ENCODE measurements around the gene MEGF8.
A peak's percentile ranks its signal among the peaks of the same experiment; 100 is the strongest.

MEGF8 gene

GRCh38 chr19:42303876-42304275, 21.6 kb upstream of the MEGF8 start:
- TF ChIP-seq CTCF (IDR thresholded peaks at IDR 0.05; ENCODE audit: insufficient read depth, low read length, poor library complexity, severe bottlenecking) = no peak
- no peaks in the 10 kb centered on the region for H3K27me3 ChIP-seq (replicated peaks; ENCODE audit: control insufficient read depth, insufficient read depth, low read length)
- DNase-seq (ENCODE audit: extremely low read depth, insufficient read length) = no peak
- no peaks in the 10 kb centered on the region for H3K36me3 ChIP-seq (ENCODE audit: control insufficient read depth, insufficient read depth, low read length)
- no peak overlapping the region for H3K4me3 ChIP-seq (replicated peaks; ENCODE audit: low read depth, low read length)

DNA sequence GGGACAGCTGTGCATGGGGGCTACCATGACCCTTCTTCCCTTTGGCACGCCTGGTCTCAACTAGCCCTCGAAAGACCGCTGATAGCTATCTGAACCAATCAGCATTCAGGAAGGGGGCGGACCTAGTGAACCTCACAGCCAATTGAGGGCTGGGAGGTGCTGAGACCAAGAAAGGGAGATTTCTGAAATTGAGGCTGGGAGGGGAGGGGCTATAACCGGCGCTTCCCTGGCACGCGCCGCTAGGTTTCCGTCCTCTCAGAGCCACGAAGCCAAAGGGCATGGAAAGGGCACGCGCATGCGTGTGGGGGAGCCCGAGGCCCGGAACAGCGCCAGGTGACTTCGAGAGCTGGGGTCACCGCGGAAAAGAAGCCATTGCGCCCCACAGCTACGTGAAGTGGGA, 18.8 kb upstream of the MEGF8 start:
- Histone ChIP-seq H3K36me3 (ENCODE audit: control insufficient read depth, insufficient read depth, low read length) (no peaks in the 10 kb centered on the region), H3K4me3 (replicated peaks; ENCODE audit: low read depth, low read length) (no peak overlapping the region), H3K27me3 (replicated peaks; ENCODE audit: control insufficient read depth, insufficient read depth, low read length) (no peaks in the 10 kb centered on the region)
- no peak for TF ChIP-seq CTCF (IDR thresholded peaks at IDR 0.05; ENCODE audit: insufficient read depth, low read length, poor library complexity, severe bottlenecking)
- DNase-seq (ENCODE audit: extremely low read depth, insufficient read length) = no peak

DNA sequence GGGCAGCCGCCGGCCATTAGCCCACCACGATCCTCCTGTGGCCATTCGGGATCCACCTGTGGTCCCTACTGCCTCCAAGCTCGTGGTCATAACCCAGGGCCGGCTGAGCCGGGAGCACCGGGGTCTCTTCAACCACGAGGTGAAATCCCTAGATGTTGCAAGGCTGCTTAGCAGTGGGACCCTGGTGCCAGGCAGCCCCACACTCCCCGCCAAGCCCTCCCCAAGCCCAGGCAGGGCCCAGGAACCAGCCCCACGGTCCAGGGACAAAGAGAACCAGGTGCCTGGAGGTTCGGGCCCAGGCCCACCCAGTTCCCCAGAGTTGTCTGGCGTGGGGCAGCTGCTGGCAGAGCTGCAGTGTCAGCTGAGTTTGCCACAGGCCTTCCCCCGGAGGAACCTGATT, 15.7 kb upstream of the MEGF8 start:
- no peak for TF ChIP-seq CTCF (IDR thresholded peaks at IDR 0.05; ENCODE audit: insufficient read depth, low read length, poor library complexity, severe bottlenecking)
- H3K4me3 ChIP-seq (replicated peaks; ENCODE audit: low read depth, low read length) = no peak overlapping the region
- DNase-seq (ENCODE audit: extremely low read depth, insufficient read length) = no peak
- no peaks in the 10 kb centered on the region for H3K36me3 ChIP-seq (ENCODE audit: control insufficient read depth, insufficient read depth, low read length)
- no peaks in the 10 kb centered on the region for H3K27me3 ChIP-seq (replicated peaks; ENCODE audit: control insufficient read depth, insufficient read depth, low read length)

- no peaks in the 10 kb centered on the region for H3K36me3 ChIP-seq (ENCODE audit: control insufficient read depth, insufficient read depth, low read length)
- DNase-seq (ENCODE audit: extremely low read depth, insufficient read length) = no peak
- no peaks in the 10 kb centered on the region for H3K27me3 ChIP-seq (replicated peaks; ENCODE audit: control insufficient read depth, insufficient read depth, low read length)
- no peak overlapping the region for H3K4me3 ChIP-seq (replicated peaks; ENCODE audit: low read depth, low read length)
- peak; percentile 33 for TF ChIP-seq CTCF (IDR thresholded peaks at IDR 0.05; ENCODE audit: insufficient read depth, low read length, poor library complexity, severe bottlenecking)
Observed at GRCh38 chr19:42311657-42312056, 13.8 kb upstream of the MEGF8 start.

GRCh38 chr19:42312370-42312769, 13.1 kb upstream of the MEGF8 start:
- DNase-seq (ENCODE audit: extremely low read depth, insufficient read length) = no peak
- no peaks in the 10 kb centered on the region for H3K27me3 ChIP-seq (replicated peaks; ENCODE audit: control insufficient read depth, insufficient read depth, low read length)
- H3K4me3 ChIP-seq (replicated peaks; ENCODE audit: low read depth, low read length) = no peak overlapping the region
- no peaks in the 10 kb centered on the region for H3K36me3 ChIP-seq (ENCODE audit: control insufficient read depth, insufficient read depth, low read length)
- no peak for TF ChIP-seq CTCF (IDR thresholded peaks at IDR 0.05; ENCODE audit: insufficient read depth, low read length, poor library complexity, severe bottlenecking)

DNA sequence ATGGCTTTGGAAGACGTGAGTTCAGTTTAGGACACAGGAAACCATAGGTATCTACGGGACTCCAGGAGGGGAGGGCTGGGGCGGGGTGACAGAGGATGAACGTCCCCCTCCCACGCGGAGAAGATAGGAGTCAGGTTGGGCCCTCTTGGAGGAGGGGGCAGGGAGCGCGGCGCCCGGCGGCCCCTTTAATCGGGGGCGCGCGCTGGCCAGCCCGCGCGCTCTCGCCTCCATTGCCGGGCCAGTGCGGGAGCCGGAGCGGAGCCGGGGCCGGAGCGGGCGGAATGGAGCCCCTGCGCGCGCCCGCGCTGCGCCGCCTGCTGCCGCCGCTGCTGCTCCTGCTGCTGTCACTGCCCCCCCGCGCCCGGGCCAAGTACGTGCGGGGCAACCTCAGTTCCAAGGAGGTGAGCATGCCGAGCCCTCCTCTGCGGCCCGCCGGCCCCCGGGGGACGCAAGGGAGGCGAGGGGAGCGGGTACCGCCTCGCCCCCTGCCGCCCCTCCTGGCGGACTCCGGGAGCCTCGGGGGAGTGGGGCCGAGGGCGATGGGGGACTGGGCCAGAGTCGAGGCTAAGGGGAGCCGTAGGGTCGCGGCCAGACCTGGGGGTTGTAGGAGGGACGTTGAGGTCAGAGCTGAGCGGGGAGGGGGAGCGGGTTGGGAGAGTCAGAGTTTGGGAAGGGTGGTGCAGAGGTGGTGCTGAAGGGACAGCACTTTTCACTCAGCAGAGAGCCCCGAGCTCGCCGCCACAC, 12.2 kb upstream of the MEGF8 start, which contains the start of gene TMEM145:
Gene TMEM145, plus strand, starts transcription at position 214 of the 744 bp plus-strand sequence. Its CDS starts 68 bp downstream, at position 282.
- H3K27me3 ChIP-seq (replicated peaks; ENCODE audit: control insufficient read depth, insufficient read depth, low read length) = no peaks in the 10 kb centered on the region
- H3K4me3 ChIP-seq (replicated peaks; ENCODE audit: low read depth, low read length) = peak within 1 kb of the TSS; percentile 47
- TF ChIP-seq CTCF (IDR thresholded peaks at IDR 0.05; ENCODE audit: insufficient read depth, low read length, poor library complexity, severe bottlenecking) = peak; percentile 4
- no peaks in the 10 kb centered on the region for H3K36me3 ChIP-seq (ENCODE audit: control insufficient read depth, insufficient read depth, low read length)
- peak; percentile 69 for DNase-seq (ENCODE audit: extremely low read depth, insufficient read length)

All from GM06990 (cell line).